LNCaP clone FGC (cell line): ENCODE data around the gene CDKAL1.
"Not testable (repeated sequence)": the region's sequence is repeated elsewhere in the genome, so short reads cannot be mapped to it uniquely, and the experiment has no call there.

ENCODE experiments used
- DNase-seq: peaks from one replicate; pipeline ENCODE4 v3.0.0-alpha.2; 2011; ENCODE audit warnings: low read depth
- H3K4me3 ChIP-seq: 2 replicates; pipeline ENCODE4 v1.5.1; 2011; ENCODE audit warnings: mild to moderate bottlenecking, low read depth, low read length, control low read depth
- CTCF ChIP-seq: IDR thresholded peaks from 2 replicates; pipeline ENCODE4 v1.5.1; 2012; ENCODE audit warnings: mild to moderate bottlenecking; ENCODE audit not compliant: control insufficient read depth, insufficient read depth; ENCODE audit errors: extremely low read depth

Gene CDKAL1

DNA sequence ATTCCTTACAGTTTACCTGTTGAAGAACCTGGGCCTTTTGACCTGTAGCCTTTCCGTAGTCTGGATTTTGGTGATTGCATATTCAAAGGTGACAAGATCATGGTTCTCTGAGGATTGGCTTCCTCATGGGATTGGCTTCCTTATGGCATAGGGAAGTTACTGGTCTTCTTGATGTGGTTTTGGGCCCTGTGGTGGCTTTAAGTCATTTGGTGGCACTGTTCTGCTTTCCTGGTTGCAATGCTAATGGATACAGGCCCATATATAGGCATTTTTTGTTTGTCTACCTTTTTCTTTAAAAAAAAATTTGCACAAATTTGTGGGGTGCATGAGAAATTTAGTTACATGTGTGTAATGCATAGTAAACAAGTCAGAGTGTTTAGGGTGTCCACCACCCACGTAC lies 185.7 kb downstream of the CDKAL1 start:
- DNase-seq = no peak
- no peak overlapping the region for H3K4me3 ChIP-seq
- TF ChIP-seq CTCF = no peak

DNA sequence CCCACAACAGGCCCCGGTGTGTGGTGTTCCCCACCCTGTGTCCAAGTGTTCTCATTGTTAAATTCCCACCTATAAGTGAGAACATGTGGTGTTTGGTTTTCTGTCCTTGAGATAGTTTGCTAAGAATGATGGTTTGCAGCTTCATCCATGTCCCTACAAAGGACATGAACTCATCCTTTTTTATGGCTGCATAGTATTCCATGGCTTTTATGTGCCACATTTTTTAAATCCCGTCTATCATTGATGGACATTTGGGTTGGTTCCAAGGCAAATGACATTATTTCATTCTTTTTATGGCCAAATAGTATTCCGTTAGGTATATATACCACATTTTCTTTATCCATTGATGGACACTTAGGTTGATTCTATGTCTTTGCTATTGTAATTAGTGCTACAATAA lies 186.9 kb downstream of the CDKAL1 start:
- not testable (repeated sequence) for DNase-seq, H3K4me3 ChIP-seq

DNA sequence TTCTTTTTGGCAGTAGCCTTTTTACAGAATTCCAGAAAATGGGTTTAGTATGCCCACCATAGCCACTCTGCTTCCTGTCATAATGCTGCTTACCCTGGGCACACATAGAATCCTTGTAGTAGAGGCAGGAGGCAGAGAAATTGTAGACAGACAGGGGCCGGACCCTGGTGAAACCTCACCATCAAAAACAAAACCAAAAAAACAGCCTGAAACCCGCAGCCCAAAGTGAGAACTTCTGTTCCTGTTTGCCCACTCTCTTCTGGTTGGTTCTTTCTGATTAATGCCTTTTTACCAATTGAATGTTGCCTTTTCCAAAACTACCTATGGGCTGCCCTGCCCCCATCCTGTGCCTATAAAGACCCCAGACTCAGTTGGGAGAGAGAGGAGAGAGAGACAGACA lies 188.2 kb downstream of the CDKAL1 start:
- no peak overlapping the region for H3K4me3 ChIP-seq
- no peak for DNase-seq
- no peak for TF ChIP-seq CTCF

- TF ChIP-seq CTCF = no peak
- H3K4me3 ChIP-seq = no peak overlapping the region
- DNase-seq = no peak
These were observed 189.0 kb downstream of the CDKAL1 start for GRCh38 chr6:20723236-20723635.

- DNase-seq = no peak
- no peak overlapping the region for H3K4me3 ChIP-seq
- no peak for TF ChIP-seq CTCF
These were observed 190.4 kb downstream of the CDKAL1 start for GRCh38 chr6:20724443-20725190.

DNA sequence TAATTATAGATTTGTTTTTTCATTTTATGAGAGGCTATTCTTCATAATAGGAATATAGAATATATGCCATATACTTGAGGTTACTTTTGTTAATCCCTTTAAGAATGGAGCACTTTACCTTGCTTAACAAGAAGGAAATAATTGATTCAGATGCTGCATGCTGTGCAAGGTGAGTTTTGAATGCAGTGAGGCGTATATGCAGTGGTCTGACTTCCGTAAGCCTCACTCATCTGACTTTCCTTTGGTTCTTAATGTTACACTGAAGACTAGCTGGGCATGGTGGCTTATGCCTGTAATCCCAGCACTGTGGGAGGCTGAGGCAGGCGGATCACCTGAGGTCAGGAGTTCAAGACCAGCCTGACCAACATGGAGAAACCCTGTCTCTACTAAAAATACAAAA lies 191.0 kb downstream of the CDKAL1 start:
- not testable (repeated sequence) for DNase-seq, H3K4me3 ChIP-seq

GRCh38 chr6:20729086-20729485 lies 194.8 kb downstream of the CDKAL1 start:
- no peak for DNase-seq
- no peak overlapping the region for H3K4me3 ChIP-seq
- no peak for TF ChIP-seq CTCF

- DNase-seq, H3K4me3 ChIP-seq: not testable (repeated sequence)
These were observed 198.1 kb downstream of the CDKAL1 start for GRCh38 chr6:20732362-20732761.
